GM18505 (cell line): Measurements from ENCODE around the gene ALPP.
"Not testable (repeated sequence)": the region's sequence is repeated elsewhere in the genome, so short reads cannot be mapped to it uniquely, and the experiment has no call there.

Experiments
- ATAC-seq: cut with Tn5 transposase; IDR thresholded peaks from one replicate; pipeline ENCODE4 v1.9.1; 2021; ENCODE audit not compliant: unreplicated experiment
- POLR2A ChIP-seq: IDR thresholded peaks from 4 replicates; pipeline ENCODE4 v1.6.1; 2011; ENCODE audit warnings: borderline replicate concordance; ENCODE audit not compliant: insufficient read depth, insufficient read length; ENCODE audit errors: extremely low read depth

ALPP gene

GRCh38 chr2:232417489-232417888 lies 38.9 kb downstream of the ALPP start:
- no peak for TF ChIP-seq POLR2A
- ATAC-seq: no peak

- no peak for TF ChIP-seq POLR2A
- no peak for ATAC-seq
Observed at GRCh38 chr2:232418056-232418455, 39.5 kb downstream of the ALPP start.

- no peak for TF ChIP-seq POLR2A
- ATAC-seq: no peak
Observed at GRCh38 chr2:232418466-232419244, 40.1 kb downstream of the ALPP start.

GRCh38 chr2:232419245-232420072 lies 40.9 kb downstream of the ALPP start:
- ATAC-seq: no peak
- no peak for TF ChIP-seq POLR2A

- TF ChIP-seq POLR2A: no peak
- ATAC-seq: no peak
Observed at GRCh38 chr2:232420073-232420454, 41.5 kb downstream of the ALPP start.

GRCh38 chr2:232420463-232421188 lies 42.1 kb downstream of the ALPP start:
- no peak for ATAC-seq
- TF ChIP-seq POLR2A: no peak

GRCh38 chr2:232421189-232421785 lies 42.7 kb downstream of the ALPP start:
- ATAC-seq: no peak
- TF ChIP-seq POLR2A: no peak

- no peak for ATAC-seq
- no peak for TF ChIP-seq POLR2A
Observed at GRCh38 chr2:232422051-232422450, 43.5 kb downstream of the ALPP start.

- not testable (repeated sequence) for ATAC-seq
Observed at GRCh38 chr2:232422996-232423395, 44.4 kb downstream of the ALPP start.

- ATAC-seq: not testable (repeated sequence)
Observed at GRCh38 chr2:232423407-232423806, 44.9 kb downstream of the ALPP start.

- TF ChIP-seq POLR2A: no peak
- ATAC-seq: no peak
Observed at GRCh38 chr2:232431705-232432590, 53.4 kb downstream of the ALPP start.
